ENCODE data around the gene DUSP14. TPM values are rescaled to one million over a fixed set of nuclear protein-coding genes. Genes with fewer than 3 reads are reported as not detected.

DUSP14 gene
- total and polyA plus RNA-seq, 2 of the 8 experiments (the other 6 are each of a cell fraction or from before 2014, with no cell fraction given) = 22.1 to 37.9 TPM

DNA sequence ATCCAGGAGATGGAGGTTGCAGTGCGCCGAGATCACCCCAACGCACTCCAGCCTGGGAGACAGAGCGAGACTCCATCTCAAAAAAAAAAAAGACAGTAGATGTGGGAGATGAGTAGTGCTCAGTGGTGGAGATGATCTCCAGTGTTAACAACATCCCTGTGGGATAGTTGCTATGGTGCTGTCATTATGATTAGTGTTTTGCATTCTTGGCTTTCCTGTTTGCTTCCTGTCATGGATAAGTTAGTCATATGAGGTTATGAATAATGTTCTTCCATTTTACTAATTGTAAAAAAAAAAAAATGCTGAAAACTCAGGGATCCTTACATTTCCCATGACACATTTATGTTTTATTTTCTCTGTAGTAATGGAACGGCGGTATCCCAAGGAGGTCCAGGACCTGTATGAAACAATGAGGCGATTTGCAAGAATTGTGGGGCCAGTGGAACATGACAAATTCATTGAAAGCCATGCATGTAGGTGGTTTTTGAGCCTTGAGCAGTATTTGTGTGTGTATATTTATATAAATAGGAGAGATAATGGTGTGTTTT is 24.5 kb upstream of the DUSP14 start:
- TF ChIP-seq POLR2AphosphoS5 (IDR thresholded peaks at IDR 0.05; ENCODE audit: low read depth, low read length) (no peak), TAF1 (IDR thresholded peaks at IDR 0.05; ENCODE audit: low read depth, low read length) (no peak), TCF12 (IDR thresholded peaks at IDR 0.05; ENCODE audit: low read depth, low read length) (no peak), SP2 (IDR thresholded peaks at IDR 0.05; ENCODE audit: low read length) (no peak), GABPA (IDR thresholded peaks at IDR 0.05; ENCODE audit: borderline replicate concordance, insufficient read depth, low read length) (no peak), POLR2A (IDR thresholded peaks at IDR 0.05; ENCODE audit: control extremely low read depth in 1 of 2, low read depth in 2 of 2, low read length in 2 of 2) (no peak), ZNF274 (IDR thresholded peaks at IDR 0.05; ENCODE audit: borderline replicate concordance, extremely low read depth, low read length) (no peak), SAP30 (IDR thresholded peaks at IDR 0.05; ENCODE audit: insufficient read depth, insufficient replicate concordance, low read length) (no peak), YY1 (IDR thresholded peaks at IDR 0.05; ENCODE audit: low read depth, low read length) (no peak)
- TF ChIP-seq, protein P1, sequence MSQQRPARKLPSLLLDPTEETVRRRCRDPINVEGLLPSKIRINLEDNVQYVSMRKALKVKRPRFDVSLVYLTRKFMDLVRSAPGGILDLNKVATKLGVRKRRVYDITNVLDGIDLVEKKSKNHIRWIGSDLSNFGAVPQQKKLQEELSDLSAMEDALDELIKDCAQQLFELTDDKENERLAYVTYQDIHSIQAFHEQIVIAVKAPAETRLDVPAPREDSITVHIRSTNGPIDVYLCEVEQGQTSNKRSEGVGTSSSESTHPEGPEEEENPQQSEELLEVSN (IDR thresholded peaks at IDR 0.05) = no peak
- Histone ChIP-seq H4K5ac (ENCODE audit: insufficient read length, low read depth, low read length) (no peak overlapping the region), H2BK15ac (ENCODE audit: low read length) (no peak overlapping the region), H3K4ac (replicated peaks; ENCODE audit: insufficient read length, low read depth, low read length) (no peak overlapping the region), H3K79me1 (ENCODE audit: low read depth, low read length) (no peaks in the 10 kb centered on the region), H3K9me3 (ENCODE audit: insufficient read depth in 2 of 2, low read depth in 1 of 2, low read length in 1 of 2) (no peaks in the 10 kb centered on the region), H2AK5ac (ENCODE audit: low read depth, low read length) (no peak overlapping the region), H3K23me2 (ENCODE audit: low read depth, low read length) (no peaks in the 10 kb centered on the region), H2BK120ac (replicated peaks; ENCODE audit: low read depth, low read length) (no peak overlapping the region), H3K23ac (ENCODE audit: insufficient read length) (no peak overlapping the region), H3K18ac (ENCODE audit: extremely low read depth, low read length) (no peak overlapping the region), H2BK12ac (ENCODE audit: low read depth, low read length) (no peak overlapping the region), H3K4me2 (ENCODE audit: insufficient read depth in 1 of 2, low read depth in 2 of 2, low read length in 2 of 2) (no peak overlapping the region), H3K27me3 (replicated peaks in 1 of 4; ENCODE audit: control insufficient read depth in 3 of 4, extremely low read depth in 1 of 4, insufficient read depth in 3 of 4, low read length in 3 of 4) (no peaks in the 10 kb centered on the region), H4K8ac (ENCODE audit: extremely low read depth, insufficient read depth, low read length) (no peak overlapping the region), H2AFZ (ENCODE audit: low read length) (no peak overlapping the region), H4K20me1 (replicated peaks in 1 of 2; ENCODE audit: control insufficient read depth in 1 of 2, insufficient read depth in 2 of 2, low read length in 2 of 2) (peaks cover 0 to 2% of the 10 kb centered on the region in 2 experiments), H2BK20ac (ENCODE audit: low read length) (no peak overlapping the region), H4K91ac (replicated peaks; ENCODE audit: insufficient read length, low read length) (no peak overlapping the region), H3K4me3 (ENCODE audit: extremely low read depth in 1 of 4, insufficient read depth in 2 of 4, low read depth in 3 of 4, low read length in 4 of 4) (no peak overlapping the region), H3K56ac (replicated peaks; ENCODE audit: insufficient read length, low read depth, low read length) (no peak overlapping the region), H3K36me3 (ENCODE audit: control insufficient read depth in 2 of 4, insufficient read depth in 4 of 4, low read length in 3 of 4) (peaks cover 0 to 18% (median 5%) of the 10 kb centered on the region in 4 experiments; a peak in 4 of 8 replicates), H2BK5ac (ENCODE audit: low read depth, low read length) (no peak overlapping the region), H3K9ac (replicated peaks in 1 of 4; ENCODE audit: extremely low read depth in 1 of 4, low read depth in 3 of 4, low read length in 3 of 4) (no peak overlapping the region), H3K4me1 (replicated peaks in 1 of 4; ENCODE audit: control insufficient read depth in 3 of 4, insufficient read depth in 4 of 4, low read length in 3 of 4) (no peaks in the 10 kb centered on the region), H3K27ac (ENCODE audit: low read depth, low read length) (no peak overlapping the region), H3K79me2 (ENCODE audit: control insufficient read depth in 1 of 2, insufficient read depth in 2 of 2, low read length in 2 of 2) (no peaks in the 10 kb centered on the region), H3K14ac (ENCODE audit: insufficient read length) (no peak overlapping the region)
- no peak for DNase-seq (ENCODE audit: low read depth in 1 of 2, low spot score in 2 of 2)
- FAIRE-seq = no peak
- CTCF ChIA-PET (ENCODE audit: partially characterized antibody) = interaction anchor here (2.1 kb wide), 1 partner anchor 26 kb away, joined by 8 read pairs; no protein-coding TSS in a partner anchor
- WGBS, 2 experiments (ENCODE audit: extremely low coverage in 1 of 2, insufficient coverage in 1 of 2, insufficient read length in 1 of 2, insufficient replicate concordance in 2 of 2, low coverage in 1 of 2, low lambda C conversion rate in 2 of 2, missing lambda C conversion rate in 1 of 2) = 93% methylated on average over 7 of the region's 7 CpGs; no CpG with 5 or more reads in 1 of the 2 experiments
- POLR2A ChIA-PET (ENCODE audit: partially characterized antibody) = interaction anchor here (0.8 kb wide), 1 partner anchor 24 kb away, joined by 3 read pairs; the partner anchor contains the start of gene DUSP14
